Smooth muscle cell (in vitro differentiated cells): ENCODE data around the gene CRLF3. TPM values are rescaled to one million over a fixed set of nuclear protein-coding genes. Genes with fewer than 3 reads are reported as not detected.

Experiments used
- DNase-seq: peaks from one replicate; lab custom pipeline; 2025; ENCODE audit not compliant: unreplicated experiment; lab: John Stamatoyannopoulos, UW
- H2AFZ ChIP-seq: fragments of 200-600 bp; sonication (generic); 2 replicates; pipeline ENCODE4 v1.6.0; 2016; ENCODE audit warnings: antibody characterized with exemption, low read depth, mild to moderate bottlenecking
- H3F3A ChIP-seq: fragments of 200-600 bp; sonication (generic); 2 replicates; pipeline ENCODE4 v1.6.0; 2017; ENCODE audit warnings: antibody characterized with exemption, low read depth
- H3K27ac ChIP-seq: fragments of 200-600 bp; sonication (generic); 2 replicates; pipeline ENCODE4 v1.5.1; 2016; ENCODE audit warnings: low read depth, mild to moderate bottlenecking
- H3K27me3 ChIP-seq: fragments of 200-600 bp; sonication (generic); 2 replicates; pipeline ENCODE4 v1.6.1; 2016; ENCODE audit warnings: low read depth, mild to moderate bottlenecking
- H3K36me3 ChIP-seq: fragments of 200-600 bp; sonication (generic); 2 replicates; pipeline ENCODE4 v1.5.1; 2016; ENCODE audit warnings: low read depth
- H3K4me1 ChIP-seq: fragments of 200-600 bp; sonication (generic); 2 replicates; pipeline ENCODE4 v1.5.1; 2016; ENCODE audit warnings: low read depth
- H3K4me2 ChIP-seq: fragments of 200-600 bp; sonication (generic); 2 replicates; pipeline ENCODE4 v1.6.0; 2016; ENCODE audit warnings: mild to moderate bottlenecking
- H3K4me3 ChIP-seq: fragments of 200-600 bp; sonication (generic); 2 replicates; pipeline ENCODE4 v1.5.1; 2016; ENCODE audit warnings: mild to moderate bottlenecking
- H3K79me2 ChIP-seq: fragments of 200-600 bp; sonication (generic); 2 replicates; pipeline ENCODE4 v1.6.0; 2016; ENCODE audit warnings: low read depth, mild to moderate bottlenecking
- H3K9ac ChIP-seq: fragments of 200-600 bp; sonication (generic); 2 replicates; pipeline ENCODE4 v1.6.0; 2016; ENCODE audit warnings: low read depth
- H3K9me3 ChIP-seq: fragments of 200-600 bp; sonication (generic); replicated peaks from 2 replicates; pipeline ENCODE4 v1.5.1; 2016; ENCODE audit warnings: low read depth
- H4K20me1 ChIP-seq: fragments of 200-600 bp; sonication (generic); 2 replicates; pipeline ENCODE4 v1.6.0; 2016; ENCODE audit warnings: low read depth
- CTCF ChIP-seq: fragments of 200-600 bp; sonication (generic); IDR thresholded peaks from 2 replicates; pipeline ENCODE4 v1.5.1; 2017; ENCODE audit warnings: borderline replicate concordance, mild to moderate bottlenecking, antibody characterized with exemption; ENCODE audit not compliant: insufficient read depth, poor library complexity, severe bottlenecking
- WGBS: methylation state at CpG from one replicate; pipeline ENCODE4 v1.1.7; 2016; ENCODE audit warnings: low lambda C conversion rate; 5-methylcytosine and 5-hydroxymethylcytosine counted together
- polyA plus RNA-seq: library from polyadenylated mRNA; unstranded; fragments of >200 nt; fragmentation: Nextera tagmentation; extraction: Ambion mirVana; gene quantifications from 2 replicates; pipeline ENCODE4 v1.2.1, GENCODE V29; 2016
- total RNA-seq: library from RNA; depleted of rRNA; stranded (reverse); fragments of >200 nt; gene quantifications from 2 replicates; pipeline ENCODE4 v1.2.3, GENCODE V29; 2014

Gene CRLF3
- total RNA-seq (8.1 TPM in 2 replicates), polyA plus RNA-seq (5.8 and 7.0 TPM in 2 replicates)

GRCh38 chr17:30824356-30825145 is at the start of gene CRLF3:
CRLF3 (minus strand) TSS chr17:30824692; CDS start chr17:30824651, 41 bp downstream.
- Histone ChIP-seq H3K36me3 (no peaks in the 10 kb centered on the region), H3K9ac (peak within 1 kb of the TSS; percentile 80), H4K20me1 (peaks cover 5% of the 10 kb centered on the region), H3K4me3 (peak within 1 kb of the TSS; percentile 99), H2AFZ (peak within 1 kb of the TSS; percentile 98), H3K79me2 (peaks cover 44% of the 10 kb centered on the region), H3K4me2 (peak within 1 kb of the TSS; percentile 98), H3K9me3 (no peaks in the 10 kb centered on the region), H3K4me1 (peaks cover 9% of the 10 kb centered on the region), H3F3A (no peaks in the 10 kb centered on the region), H3K27me3 (no peaks in the 10 kb centered on the region), H3K27ac (peak within 1 kb of the TSS; percentile 45)
- peak; percentile 36 for TF ChIP-seq CTCF
- WGBS: 11% methylated on average over 74 of the region's 75 CpGs
- DNase-seq: peak; percentile 62

GRCh38 chr17:30869005-30869404 is 44.5 kb upstream of the CRLF3 start:
- Histone ChIP-seq H3K36me3 (peaks cover 4% of the 10 kb centered on the region), H3K79me2 (no peaks in the 10 kb centered on the region), H3F3A (no peaks in the 10 kb centered on the region), H3K9ac (no peak overlapping the region), H3K4me3 (no peak overlapping the region), H3K27me3 (no peaks in the 10 kb centered on the region), H3K9me3 (no peaks in the 10 kb centered on the region), H2AFZ (no peak overlapping the region), H3K4me2 (no peak overlapping the region), H3K27ac (no peak overlapping the region), H3K4me1 (no peaks in the 10 kb centered on the region), H4K20me1 (no peaks in the 10 kb centered on the region)
- no peak for TF ChIP-seq CTCF
- WGBS: 98% methylated on average over 6 of the region's 6 CpGs
- DNase-seq: no peak

- no peak overlapping the region for H3K4me2 ChIP-seq
- H3K79me2 ChIP-seq: no peaks in the 10 kb centered on the region
- no peak overlapping the region for H3K4me3 ChIP-seq
- H2AFZ ChIP-seq: no peak overlapping the region
- no peak for TF ChIP-seq CTCF
- H3F3A ChIP-seq: no peaks in the 10 kb centered on the region
- no peak overlapping the region for H3K9ac ChIP-seq
- no peak for DNase-seq
- H3K9me3 ChIP-seq: no peaks in the 10 kb centered on the region
- H3K27ac ChIP-seq: no peak overlapping the region
- 100% methylated on average over 1 of the region's 1 CpG for WGBS
- no peaks in the 10 kb centered on the region for H3K27me3 ChIP-seq
- H4K20me1 ChIP-seq: no peaks in the 10 kb centered on the region
- H3K36me3 ChIP-seq: no peaks in the 10 kb centered on the region
- H3K4me1 ChIP-seq: no peaks in the 10 kb centered on the region
Measured at GRCh38 chr17:30864636-30865035, 40.1 kb upstream of the CRLF3 start.
